ENCODE data around the gene CEACAM5.
A peak's percentile ranks its signal among the peaks of the same experiment; 100 is the strongest.

The CEACAM5 gene

GRCh38 chr19:41699968-41700323 is 8.5 kb upstream of the CEACAM5 start:
- no peak overlapping the region for H3K4me3 ChIP-seq (ENCODE audit: low read depth, low read length)
- TF ChIP-seq CTCF (IDR thresholded peaks at IDR 0.05; ENCODE audit: borderline replicate concordance, insufficient read depth, low read depth, low read length) = no peak

DNA sequence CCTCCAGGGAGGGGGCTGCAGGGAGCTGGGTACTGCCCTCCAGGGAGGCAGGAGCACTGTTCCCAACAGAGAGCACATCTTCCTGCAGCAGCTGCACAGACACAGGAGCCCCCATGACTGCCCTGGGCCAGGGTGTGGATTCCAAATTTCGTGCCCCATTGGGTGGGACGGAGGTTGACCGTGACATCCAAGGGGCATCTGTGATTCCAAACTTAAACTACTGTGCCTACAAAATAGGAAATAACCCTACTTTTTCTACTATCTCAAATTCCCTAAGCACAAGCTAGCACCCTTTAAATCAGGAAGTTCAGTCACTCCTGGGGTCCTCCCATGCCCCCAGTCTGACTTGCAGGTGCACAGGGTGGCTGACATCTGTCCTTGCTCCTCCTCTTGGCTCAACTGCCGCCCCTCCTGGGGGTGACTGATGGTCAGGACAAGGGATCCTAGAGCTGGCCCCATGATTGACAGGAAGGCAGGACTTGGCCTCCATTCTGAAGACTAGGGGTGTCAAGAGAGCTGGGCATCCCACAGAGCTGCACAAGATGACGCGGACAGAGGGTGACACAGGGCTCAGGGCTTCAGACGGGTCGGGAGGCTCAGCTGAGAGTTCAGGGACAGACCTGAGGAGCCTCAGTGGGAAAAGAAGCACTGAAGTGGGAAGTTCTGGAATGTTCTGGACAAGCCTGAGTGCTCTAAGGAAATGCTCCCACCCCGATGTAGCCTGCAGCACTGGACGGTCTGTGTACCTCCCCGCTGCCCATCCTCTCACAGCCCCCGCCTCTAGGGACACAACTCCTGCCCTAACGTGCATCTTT is 7.8 kb upstream of the CEACAM5 start:
- TF ChIP-seq CTCF (IDR thresholded peaks at IDR 0.05; ENCODE audit: borderline replicate concordance, insufficient read depth, low read depth, low read length) = no peak

GRCh38 chr19:41701401-41702075 is 6.9 kb upstream of the CEACAM5 start:
- TF ChIP-seq CTCF (IDR thresholded peaks at IDR 0.05; ENCODE audit: borderline replicate concordance, insufficient read depth, low read depth, low read length) = peak; percentile 67
- H3K4me3 ChIP-seq (ENCODE audit: low read depth, low read length) = no peak overlapping the region

More for the DNA sequence above, 7.8 kb upstream of the CEACAM5 start:
- H3K4me3 ChIP-seq (ENCODE audit: low read depth, low read length) = no peak overlapping the region

GRCh38 chr19:41702171-41702651 is 6.2 kb upstream of the CEACAM5 start:
- H3K4me3 ChIP-seq (ENCODE audit: low read depth, low read length) = no peak overlapping the region
- no peak for TF ChIP-seq CTCF (IDR thresholded peaks at IDR 0.05; ENCODE audit: borderline replicate concordance, insufficient read depth, low read depth, low read length)

- no peak for TF ChIP-seq CTCF (IDR thresholded peaks at IDR 0.05; ENCODE audit: borderline replicate concordance, insufficient read depth, low read depth, low read length)
Observed at GRCh38 chr19:41703602-41704293, 4.7 kb upstream of the CEACAM5 start.

DNA sequence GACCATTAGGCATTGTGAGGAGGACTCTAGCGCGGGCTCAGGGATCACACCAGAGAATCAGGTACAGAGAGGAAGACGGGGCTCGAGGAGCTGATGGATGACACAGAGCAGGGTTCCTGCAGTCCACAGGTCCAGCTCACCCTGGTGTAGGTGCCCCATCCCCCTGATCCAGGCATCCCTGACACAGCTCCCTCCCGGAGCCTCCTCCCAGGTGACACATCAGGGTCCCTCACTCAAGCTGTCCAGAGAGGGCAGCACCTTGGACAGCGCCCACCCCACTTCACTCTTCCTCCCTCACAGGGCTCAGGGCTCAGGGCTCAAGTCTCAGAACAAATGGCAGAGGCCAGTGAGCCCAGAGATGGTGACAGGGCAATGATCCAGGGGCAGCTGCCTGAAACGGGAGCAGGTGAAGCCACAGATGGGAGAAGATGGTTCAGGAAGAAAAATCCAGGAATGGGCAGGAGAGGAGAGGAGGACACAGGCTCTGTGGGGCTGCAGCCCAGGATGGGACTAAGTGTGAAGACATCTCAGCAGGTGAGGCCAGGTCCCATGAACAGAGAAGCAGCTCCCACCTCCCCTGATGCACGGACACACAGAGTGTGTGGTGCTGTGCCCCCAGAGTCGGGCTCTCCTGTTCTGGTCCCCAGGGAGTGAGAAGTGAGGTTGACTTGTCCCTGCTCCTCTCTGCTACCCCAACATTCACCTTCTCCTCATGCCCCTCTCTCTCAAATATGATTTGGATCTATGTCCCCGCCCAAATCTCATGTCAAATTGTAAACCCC is 2.8 kb upstream of the CEACAM5 start:
- no peak for TF ChIP-seq CTCF (IDR thresholded peaks at IDR 0.05; ENCODE audit: borderline replicate concordance, insufficient read depth, low read depth, low read length)

More at GRCh38 chr19:41703602-41704293, 4.7 kb upstream of the CEACAM5 start:
- no peak overlapping the region for H3K4me3 ChIP-seq (ENCODE audit: low read depth, low read length)

More for the DNA sequence above, 2.8 kb upstream of the CEACAM5 start:
- H3K4me3 ChIP-seq (ENCODE audit: low read depth, low read length) = no peak overlapping the region
